OCI-LY7 (cell line): ENCODE data around the gene CHD3. TPM values are rescaled to one million over a fixed set of nuclear protein-coding genes. Genes with fewer than 3 reads are reported as not detected.

Experiments used
- BruUV-seq: library from RNA; stranded (reverse); fragments of 400-500 nt; replicated peaks from 2 replicates; lab custom pipeline; 2021; lab: Mats Ljungman, UMichigan
- CTCF ChIA-PET: fragments of 300-600 bp; sonication (Branson Sonifier 250); formaldehyde crosslinking; loops from one replicate; lab custom pipeline; 2022; ENCODE audit warnings: antibody characterized with exemption; ENCODE audit not compliant: unreplicated experiment; lab: Charles Lee
- POLR2A ChIA-PET: fragments of 300-600 bp; sonication (Branson Sonifier 250); formaldehyde crosslinking; loops from one replicate; lab custom pipeline; 2022; ENCODE audit warnings: antibody characterized with exemption; lab: Charles Lee
- DNase-seq: peaks from one replicate; pipeline ENCODE4 v3.0.0-alpha.2; 2015; ENCODE audit warnings: low spot score
- H2AFZ ChIP-seq: fragments of 200-600 bp; sonication (generic), shearing (Covaris generic); 2 replicates; pipeline ENCODE4 v1.6.1; 2014; ENCODE audit warnings: mild to moderate bottlenecking, antibody characterized with exemption, low read length, moderate library complexity
- H3K27ac ChIP-seq: fragments of 200-600 bp; sonication (generic); 2 replicates; pipeline ENCODE4 v1.5.1; 2014; ENCODE audit warnings: mixed run types, low read depth, mild to moderate bottlenecking, moderate library complexity, low read length, inconsistent platforms; ENCODE audit not compliant: poor library complexity, severe bottlenecking
- H3K36me3 ChIP-seq: fragments of 200-600 bp; sonication (generic); 2 replicates; pipeline ENCODE4 v1.6.1; 2014; ENCODE audit warnings: mild to moderate bottlenecking, antibody characterized with exemption, low read length, moderate library complexity, mixed read lengths; ENCODE audit not compliant: insufficient read depth
- H3K4me1 ChIP-seq: fragments of 200-600 bp; sonication (generic); 2 replicates; pipeline ENCODE4 v1.5.1; 2014; ENCODE audit warnings: mild to moderate bottlenecking, low read length; ENCODE audit not compliant: insufficient read depth, poor library complexity, severe bottlenecking
- H3K4me2 ChIP-seq: fragments of 200-600 bp; sonication (generic); 2 replicates; pipeline ENCODE4 v1.6.1; 2014; ENCODE audit warnings: mild to moderate bottlenecking, low read length
- H3K4me3 ChIP-seq: fragments of 200-600 bp; sonication (generic); 2 replicates; pipeline ENCODE4 v1.5.1; 2014; ENCODE audit warnings: mild to moderate bottlenecking, low read depth, low read length; ENCODE audit not compliant: poor library complexity, severe bottlenecking
- H3K79me2 ChIP-seq: fragments of 200-600 bp; sonication (generic); 2 replicates; pipeline ENCODE4 v1.6.1; 2016; ENCODE audit warnings: low read depth, mild to moderate bottlenecking, low read length, moderate library complexity, mixed read lengths; ENCODE audit not compliant: insufficient read depth
- H3K9me2 ChIP-seq: fragments of 200-600 bp; sonication (generic); 2 replicates; pipeline ENCODE4 v1.6.1; 2016; ENCODE audit warnings: mild to moderate bottlenecking, low read length, mixed read lengths; ENCODE audit not compliant: insufficient read depth
- H3K9me3 ChIP-seq: fragments of 200-600 bp; sonication (generic); 2 replicates; pipeline ENCODE4 v1.6.1; 2014; ENCODE audit warnings: mild to moderate bottlenecking, mixed run types, low read length, mixed read lengths
- H4K20me1 ChIP-seq: fragments of 200-600 bp; sonication (generic); 2 replicates; pipeline ENCODE4 v1.6.1; 2014; ENCODE audit warnings: mild to moderate bottlenecking, antibody characterized with exemption, low read length, moderate library complexity, mixed read lengths; ENCODE audit not compliant: insufficient read depth
- EZH2phosphoT487 ChIP-seq: fragments of 200-600 bp; sonication (generic); IDR thresholded peaks from 2 replicates; pipeline ENCODE4 v1.6.1; 2018; ENCODE audit warnings: low read depth, borderline replicate concordance, mild to moderate bottlenecking, mixed run types, antibody characterized with exemption, low read length, moderate library complexity, mixed read lengths
- intact Hi-C: fragments of 100-400 bp; cut with micrococcal nuclease; formaldehyde crosslinking; loops from one replicate; pipeline ENCODE4 v1.10.0; 2022; ENCODE audit not compliant: unreplicated experiment
- total RNA-seq, 2 experiments: library from RNA; depleted of rRNA in 1 of 2; stranded (reverse); fragments of >200 nt in 1 of 2; shearing (Covaris generic) in 1 of 2; gene quantifications; 2 replicates each; pipeline ENCODE4 v1.2.3, GENCODE V29; 2014 to 2022
- TF ChIP-seq, protein P1 (sequence below): fragments of 200-600 bp; sonication (generic); conservative IDR thresholded peaks from 2 replicates; pipeline ENCODE4 v1.5.1; 2014; ENCODE audit warnings: mild to moderate bottlenecking, antibody characterized with exemption, low read length, moderate library complexity, mixed read lengths

Gene CHD3
- total RNA-seq, 2 experiments from 2014 or later: 42.5 to 126 TPM

DNA sequence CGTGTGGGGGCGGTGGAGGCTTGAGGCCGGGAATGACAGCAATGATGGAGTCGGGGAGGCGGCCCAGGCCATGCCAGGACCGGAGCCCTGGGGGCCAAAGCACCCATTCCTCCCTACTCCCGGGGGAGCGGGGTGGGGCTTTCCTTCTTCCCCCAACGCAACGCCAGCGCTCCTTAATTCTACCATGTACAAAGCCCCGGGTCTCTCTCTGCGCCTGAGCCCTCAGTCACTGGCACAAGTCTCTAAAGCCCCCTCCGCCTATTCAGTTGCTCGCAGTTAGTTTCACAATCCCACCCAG lies 27.7 kb downstream of the CHD3 start:
- H3K27ac ChIP-seq: no peak overlapping the region
- TF ChIP-seq, protein P1, sequence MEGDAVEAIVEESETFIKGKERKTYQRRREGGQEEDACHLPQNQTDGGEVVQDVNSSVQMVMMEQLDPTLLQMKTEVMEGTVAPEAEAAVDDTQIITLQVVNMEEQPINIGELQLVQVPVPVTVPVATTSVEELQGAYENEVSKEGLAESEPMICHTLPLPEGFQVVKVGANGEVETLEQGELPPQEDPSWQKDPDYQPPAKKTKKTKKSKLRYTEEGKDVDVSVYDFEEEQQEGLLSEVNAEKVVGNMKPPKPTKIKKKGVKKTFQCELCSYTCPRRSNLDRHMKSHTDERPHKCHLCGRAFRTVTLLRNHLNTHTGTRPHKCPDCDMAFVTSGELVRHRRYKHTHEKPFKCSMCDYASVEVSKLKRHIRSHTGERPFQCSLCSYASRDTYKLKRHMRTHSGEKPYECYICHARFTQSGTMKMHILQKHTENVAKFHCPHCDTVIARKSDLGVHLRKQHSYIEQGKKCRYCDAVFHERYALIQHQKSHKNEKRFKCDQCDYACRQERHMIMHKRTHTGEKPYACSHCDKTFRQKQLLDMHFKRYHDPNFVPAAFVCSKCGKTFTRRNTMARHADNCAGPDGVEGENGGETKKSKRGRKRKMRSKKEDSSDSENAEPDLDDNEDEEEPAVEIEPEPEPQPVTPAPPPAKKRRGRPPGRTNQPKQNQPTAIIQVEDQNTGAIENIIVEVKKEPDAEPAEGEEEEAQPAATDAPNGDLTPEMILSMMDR: no peak
- no peak for TF ChIP-seq EZH2phosphoT487
- POLR2A ChIA-PET: interaction anchor here (1.2 to 2.1 kb wide), 2 partner anchors 15 to 17 kb away, joined by 5 read pairs; partner anchors contain the start of genes CNTROB and TRAPPC1
- H3K4me1 ChIP-seq: peaks cover 39% of the 10 kb centered on the region
- DNase-seq: no peak
- H2AFZ ChIP-seq: peak overlapping the region; percentile 81
- intact Hi-C loops: no loop called here
- no peaks in the 10 kb centered on the region for H3K79me2 ChIP-seq
- BruUV-seq: no TSS peak
- peak overlapping the region; percentile 100 for H3K4me2 ChIP-seq
- H3K9me3 ChIP-seq: no peaks in the 10 kb centered on the region
- CTCF ChIA-PET: interaction anchor here (1.8 kb wide), 1 partner anchor 72 kb away, joined by 4 read pairs; no protein-coding TSS in a partner anchor
- H3K36me3 ChIP-seq: peaks cover 23% of the 10 kb centered on the region
- H3K4me3 ChIP-seq: peak overlapping the region; percentile 76
- H3K9me2 ChIP-seq: no peaks in the 10 kb centered on the region
- H4K20me1 ChIP-seq: no peaks in the 10 kb centered on the region

DNA sequence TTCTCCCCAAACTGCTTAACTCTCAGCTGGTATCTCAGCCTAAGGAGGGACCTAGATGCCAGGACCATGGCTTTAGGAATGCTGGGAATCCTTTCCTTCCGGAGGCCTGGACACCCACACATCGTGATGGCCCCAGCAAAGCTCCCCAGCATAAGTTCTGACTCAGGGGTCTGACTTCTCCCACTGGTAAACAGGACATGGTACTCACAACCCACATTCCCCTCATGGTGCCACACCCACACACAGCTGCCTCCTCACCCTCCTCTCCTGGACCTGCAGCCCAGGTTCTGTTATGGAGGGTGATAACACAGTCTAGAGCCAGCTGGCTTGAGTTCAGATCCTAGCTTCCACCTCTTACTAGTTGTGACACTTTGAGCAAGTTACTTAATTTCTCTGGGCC lies 28.2 kb downstream of the CHD3 start:
- H3K9me2 ChIP-seq: no peaks in the 10 kb centered on the region
- ChIA-PET POLR2A (interaction anchor here (1.2 to 2.1 kb wide), 3 partner anchors 15 to 22 kb away, joined by 4 to 5 read pairs (median 5); partner anchors contain the start of genes CNTROB and TRAPPC1), CTCF (interaction anchor here (1.8 kb wide), 1 partner anchor 72 kb away, joined by 4 read pairs; no protein-coding TSS in a partner anchor)
- no peak for DNase-seq
- H3K79me2 ChIP-seq: no peaks in the 10 kb centered on the region
- H2AFZ ChIP-seq: peak overlapping the region; percentile 81; the same call in 1 of the 2 replicates
- H4K20me1 ChIP-seq: no peaks in the 10 kb centered on the region
- intact Hi-C loops: no loop called here
- H3K27ac ChIP-seq: no peak overlapping the region
- TF ChIP-seq EZH2phosphoT487: no peak
- TF ChIP-seq, protein P1: no peak
- H3K4me3 ChIP-seq: no peak overlapping the region
- H3K9me3 ChIP-seq: no peaks in the 10 kb centered on the region
- peaks cover 36% of the 10 kb centered on the region for H3K4me1 ChIP-seq
- BruUV-seq: no TSS peak
- H3K36me3 ChIP-seq: peaks cover 18% of the 10 kb centered on the region; the same call in 1 of the 2 replicates
- peak overlapping the region; percentile 100; the same call in 1 of the 2 replicates for H3K4me2 ChIP-seq

DNA sequence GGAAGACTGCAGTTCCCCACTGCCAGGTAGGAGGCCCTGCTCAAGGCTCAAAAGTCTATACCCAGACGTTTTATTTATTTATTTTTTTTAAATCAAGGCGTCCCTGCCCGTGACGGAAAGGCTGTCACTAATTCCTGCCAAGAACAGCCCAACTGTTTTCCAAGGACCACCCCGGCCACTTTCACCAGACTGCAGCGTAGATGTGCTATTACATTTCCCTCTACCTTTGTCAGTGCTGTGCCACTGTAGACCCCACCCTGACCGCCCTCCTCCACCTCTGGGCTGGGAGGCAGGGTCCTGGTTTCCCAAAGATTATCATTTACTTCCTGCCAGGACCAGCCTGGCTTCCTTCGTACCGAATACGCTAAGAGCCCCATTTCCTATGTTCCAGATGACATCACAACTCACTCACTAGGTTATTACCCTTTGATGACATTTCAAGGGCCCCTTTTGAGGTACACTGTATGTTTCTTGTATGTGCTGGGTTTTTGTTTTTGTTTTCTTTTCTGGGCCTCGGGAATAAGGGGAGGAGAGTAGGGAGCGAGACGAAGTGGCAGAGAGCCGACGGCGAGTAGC lies 33.8 kb downstream of the CHD3 start:
- intact Hi-C loops: no loop called here
- H3K9me3 ChIP-seq: no peaks in the 10 kb centered on the region
- POLR2A ChIA-PET: no interaction called here
- no peak for DNase-seq
- TF ChIP-seq, protein P1: no peak
- TF ChIP-seq EZH2phosphoT487: no peak
- H3K27ac ChIP-seq: no peak overlapping the region
- H3K9me2 ChIP-seq: no peaks in the 10 kb centered on the region
- no peak overlapping the region; the same call in 1 of the 2 replicates for H3K4me2 ChIP-seq
- TSS peak; percentile 51 for BruUV-seq
- peaks cover 3% of the 10 kb centered on the region; the same call in 1 of the 2 replicates for H3K36me3 ChIP-seq
- H3K4me1 ChIP-seq: no peaks in the 10 kb centered on the region
- no peak overlapping the region for H2AFZ ChIP-seq
- CTCF ChIA-PET: no interaction called here
- H3K79me2 ChIP-seq: no peaks in the 10 kb centered on the region
- H4K20me1 ChIP-seq: no peaks in the 10 kb centered on the region
- H3K4me3 ChIP-seq: no peak overlapping the region
